CD4-positive, alpha-beta T cell treated with Interleukin-21 for 1 hour (primary cell): ENCODE data around the gene KIF16B.

Source experiments
- DNase-seq: peaks from one replicate; pipeline ENCODE4 v3.0.0-alpha.2; 2020

Gene KIF16B

GRCh38 chr20:16424780-16425179 is 148.5 kb downstream of the KIF16B start:
- DNase-seq, result no peak

DNA sequence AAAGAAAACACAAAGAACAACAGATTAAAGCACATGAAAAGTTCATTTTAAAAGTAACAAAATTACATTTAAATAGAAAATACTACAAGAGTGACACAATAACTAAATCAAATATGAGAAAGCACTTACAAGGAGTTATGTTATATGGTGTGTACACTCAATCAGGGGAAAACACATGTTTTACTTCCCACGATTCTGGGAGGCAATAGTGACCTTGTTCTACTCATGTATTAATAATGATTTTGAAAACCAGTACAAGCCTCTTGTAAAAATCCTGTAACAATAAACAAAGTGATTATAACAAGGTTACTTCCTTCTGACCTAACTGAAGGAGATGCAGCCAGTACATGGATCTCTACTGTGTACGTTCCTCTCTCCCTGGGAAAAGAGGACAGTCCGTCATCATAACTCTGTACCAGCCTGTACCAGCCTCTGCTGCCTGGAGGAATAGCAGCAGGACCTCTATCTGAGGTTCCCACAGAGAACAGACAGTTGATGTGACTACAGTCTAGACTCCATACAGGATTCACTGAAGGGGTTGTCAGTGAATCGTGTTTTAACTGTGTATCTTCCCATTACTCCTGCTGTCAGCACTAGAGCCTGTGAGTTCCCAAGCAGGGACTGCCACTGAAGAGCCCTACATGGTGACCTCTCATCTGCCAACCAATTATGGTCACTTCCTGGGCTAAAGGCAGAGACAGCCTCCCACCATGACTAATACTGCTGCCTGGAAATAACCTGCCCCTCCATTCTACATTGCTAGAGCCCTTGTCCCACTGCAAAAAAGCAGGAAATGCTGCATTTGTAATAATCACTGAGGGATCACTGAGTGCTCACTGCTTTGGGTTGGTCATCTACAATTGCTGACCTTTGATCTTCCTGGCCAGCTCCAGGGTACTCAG is 149.7 kb downstream of the KIF16B start:
- DNase-seq, result no peak

DNA sequence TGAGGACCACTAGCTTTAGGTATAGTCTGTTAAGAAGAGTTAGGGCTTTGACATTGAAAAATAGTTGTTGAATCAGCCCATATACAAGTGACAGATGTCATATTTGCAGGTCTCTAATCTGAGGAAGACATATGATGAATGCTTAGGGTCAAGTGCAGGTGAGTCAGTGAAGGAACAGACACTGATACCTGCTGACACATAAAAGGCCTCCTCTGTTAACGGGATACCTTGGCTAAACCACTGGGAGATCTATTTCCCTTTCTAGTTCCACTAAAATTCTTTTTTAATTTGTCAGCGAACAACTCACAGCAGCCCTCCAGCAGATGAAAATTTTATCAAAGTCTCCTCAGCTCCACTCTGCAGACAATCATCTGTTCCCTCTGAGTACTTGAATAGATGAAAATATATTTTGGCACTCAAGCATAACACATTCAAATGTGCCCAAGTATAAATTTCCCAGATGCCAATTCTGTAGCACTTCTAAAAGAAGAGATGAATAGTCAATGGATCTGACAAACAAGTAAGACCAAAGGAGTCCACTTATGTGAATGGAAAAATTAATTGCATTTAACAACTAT is 154.0 kb downstream of the KIF16B start:
- no peak for DNase-seq

DNA sequence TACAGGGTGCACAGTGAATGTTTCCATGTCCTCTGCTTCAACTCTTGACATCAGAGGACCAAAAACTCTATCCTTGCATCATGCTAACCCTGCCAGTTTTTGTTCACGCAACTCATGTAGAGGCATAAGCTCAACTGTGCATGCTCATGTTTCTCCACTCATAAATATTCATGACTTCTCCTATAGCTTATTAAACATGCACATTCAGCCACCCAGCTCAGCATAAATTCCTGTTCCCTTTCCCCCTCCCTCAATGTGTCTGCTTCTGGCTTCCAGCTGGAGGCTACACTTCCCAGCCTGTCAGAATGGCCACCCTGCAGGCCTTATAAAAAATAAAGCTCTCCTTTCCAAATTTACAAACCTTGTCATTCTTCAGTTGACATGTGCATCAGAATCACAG is 154.6 kb downstream of the KIF16B start:
- no peak for DNase-seq

- DNase-seq, result no peak
Measured at GRCh38 chr20:16417001-16417400, 156.2 kb downstream of the KIF16B start.

- DNase-seq, result no peak
Measured at GRCh38 chr20:16415071-16416053, 157.9 kb downstream of the KIF16B start.

DNA sequence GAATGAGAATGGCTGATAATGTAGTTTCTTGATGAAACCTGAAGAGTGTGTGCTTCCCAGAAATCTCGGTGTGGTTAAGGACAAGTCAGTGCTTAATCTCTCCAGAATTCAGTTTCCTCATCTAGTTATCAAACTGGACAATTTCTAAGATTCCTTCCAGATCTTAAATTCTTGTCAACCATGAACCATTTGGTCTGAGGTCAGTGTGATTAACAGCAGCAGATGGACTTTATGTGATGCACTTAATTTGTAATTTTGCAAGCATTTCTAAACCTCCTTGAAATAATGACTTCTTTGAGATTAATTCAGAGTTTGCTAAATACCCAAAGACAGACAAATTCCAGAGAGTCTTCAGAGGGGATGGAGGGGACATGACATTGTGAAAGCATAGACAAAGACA is 160.3 kb downstream of the KIF16B start:
- DNase-seq, result no peak

GRCh38 chr20:16411361-16411760 is 161.9 kb downstream of the KIF16B start:
- DNase-seq, result no peak

DNA sequence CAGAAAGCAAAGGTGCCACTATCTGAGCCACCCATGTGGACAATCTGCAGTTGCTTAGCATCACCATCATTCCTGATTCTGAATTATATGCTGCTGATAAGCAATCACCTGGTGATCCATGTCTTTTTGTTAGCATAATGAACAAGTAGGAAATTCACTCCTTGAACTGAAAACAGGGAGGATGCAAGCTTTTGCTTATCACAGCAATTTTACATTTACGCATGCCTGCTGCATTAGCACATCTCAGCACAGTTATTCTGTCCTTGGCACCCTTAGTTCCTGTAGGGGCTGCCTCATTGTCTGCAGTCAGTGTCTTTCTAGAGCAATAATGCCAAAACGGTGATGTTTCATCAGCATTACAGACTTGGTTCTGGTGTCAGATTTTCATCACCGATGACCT is 162.6 kb downstream of the KIF16B start:
- DNase-seq, result no peak

- DNase-seq, result no peak
Measured at GRCh38 chr20:16408981-16409380, 164.3 kb downstream of the KIF16B start.

DNA sequence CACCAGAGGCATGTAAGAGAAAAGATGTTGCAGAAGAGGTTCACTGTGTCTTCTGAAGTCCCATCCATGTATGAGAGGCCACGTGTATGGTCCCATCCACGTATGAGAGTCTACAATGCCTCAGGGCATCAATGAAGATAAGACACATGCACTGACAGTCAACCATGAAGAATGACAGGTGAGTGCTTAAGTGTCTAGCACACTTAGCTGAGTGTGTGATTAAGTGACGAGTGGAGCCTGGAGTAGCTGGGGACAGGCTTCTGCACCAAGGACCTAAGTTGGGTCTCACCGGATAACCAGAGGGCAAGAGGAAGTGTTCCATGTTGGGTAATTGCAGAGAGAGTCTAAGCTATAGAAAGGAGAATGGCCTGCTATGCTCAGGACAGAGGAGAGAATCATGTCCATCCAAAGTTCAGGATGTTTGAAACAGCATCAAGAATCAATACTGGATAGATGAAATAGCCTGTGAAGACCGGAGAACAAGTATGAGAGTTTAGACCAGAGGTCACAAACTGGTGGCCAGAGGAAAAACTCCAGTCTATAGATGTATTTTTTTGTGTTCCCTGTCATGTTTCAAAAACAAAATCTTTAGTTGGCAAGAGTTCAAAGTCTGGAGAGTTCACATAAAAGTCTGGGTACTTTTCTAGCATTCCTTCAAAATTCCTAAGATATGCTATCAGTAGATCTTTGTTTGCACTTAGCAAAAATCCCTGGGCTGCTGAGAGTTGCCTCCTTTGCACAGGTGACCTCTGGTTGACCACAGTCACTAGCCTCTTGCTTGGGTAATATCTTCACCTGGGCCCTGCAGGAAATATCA is 165.8 kb downstream of the KIF16B start:
- DNase-seq, result no peak

GRCh38 chr20:16405254-16405653 is 168.0 kb downstream of the KIF16B start:
- DNase-seq, result no peak

DNA sequence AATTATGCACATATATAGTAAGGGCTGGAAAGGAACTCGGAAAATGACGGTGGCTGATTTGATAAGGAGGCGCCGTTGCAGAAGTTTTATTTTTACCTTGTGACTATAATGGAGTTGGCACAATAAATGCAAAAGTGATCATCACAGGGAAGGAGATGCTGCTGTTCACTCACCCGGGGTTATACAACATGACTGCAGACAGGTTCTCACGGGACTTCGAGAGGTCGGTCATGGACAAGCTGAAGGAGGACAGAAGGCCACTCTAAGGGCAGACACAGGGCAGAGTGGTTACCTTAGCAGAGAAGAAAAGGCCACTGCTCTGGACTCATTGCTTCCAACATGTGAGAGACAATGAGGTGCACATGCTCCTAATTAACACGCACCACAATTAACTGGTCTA is 168.6 kb downstream of the KIF16B start:
- no peak for DNase-seq

GRCh38 chr20:16404171-16404570 is 169.1 kb downstream of the KIF16B start:
- no peak for DNase-seq

GRCh38 chr20:16400234-16400633 is 173.0 kb downstream of the KIF16B start:
- DNase-seq, result no peak

DNA sequence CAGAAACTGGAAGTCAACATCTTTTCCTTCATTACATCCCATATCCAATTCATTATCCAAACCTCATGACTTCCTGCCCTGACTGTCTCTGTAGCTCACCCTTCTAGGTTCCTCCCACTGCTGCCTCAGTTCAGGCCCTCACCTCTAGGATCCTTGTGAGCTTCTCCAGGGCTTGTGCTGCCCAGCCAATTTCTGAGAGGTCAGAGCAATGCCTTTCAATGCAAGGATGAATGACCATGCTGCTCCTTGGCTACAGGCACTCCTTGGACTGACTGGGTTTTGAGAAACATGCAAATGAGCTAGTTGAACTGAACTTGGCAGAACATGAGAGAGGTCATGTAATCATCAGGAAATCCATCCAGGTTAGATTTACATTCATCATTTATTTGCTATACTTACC is 173.4 kb downstream of the KIF16B start:
- DNase-seq, result no peak

DNA sequence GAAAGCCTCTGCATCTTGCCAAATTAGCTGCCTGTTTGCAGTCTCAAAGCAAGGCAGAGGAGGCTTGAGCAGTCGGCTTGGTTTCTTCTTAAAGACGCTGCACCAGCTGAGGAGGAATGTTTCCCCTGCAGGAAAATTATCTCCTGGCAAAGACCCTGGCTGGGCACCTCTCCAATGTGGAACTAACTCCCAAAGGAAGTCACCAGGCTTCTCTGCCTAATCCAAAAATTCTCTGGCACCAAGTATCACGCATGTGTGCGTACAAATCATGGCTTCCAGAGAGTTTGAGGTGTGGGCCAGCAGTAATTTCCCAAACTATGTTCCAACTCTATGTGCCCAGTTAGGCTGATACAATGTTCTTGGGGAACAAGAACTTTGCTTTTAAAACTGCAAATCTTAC is 176.2 kb downstream of the KIF16B start:
- DNase-seq, result no peak

- DNase-seq, result no peak
Measured at GRCh38 chr20:16395366-16395765, 177.9 kb downstream of the KIF16B start.

DNA sequence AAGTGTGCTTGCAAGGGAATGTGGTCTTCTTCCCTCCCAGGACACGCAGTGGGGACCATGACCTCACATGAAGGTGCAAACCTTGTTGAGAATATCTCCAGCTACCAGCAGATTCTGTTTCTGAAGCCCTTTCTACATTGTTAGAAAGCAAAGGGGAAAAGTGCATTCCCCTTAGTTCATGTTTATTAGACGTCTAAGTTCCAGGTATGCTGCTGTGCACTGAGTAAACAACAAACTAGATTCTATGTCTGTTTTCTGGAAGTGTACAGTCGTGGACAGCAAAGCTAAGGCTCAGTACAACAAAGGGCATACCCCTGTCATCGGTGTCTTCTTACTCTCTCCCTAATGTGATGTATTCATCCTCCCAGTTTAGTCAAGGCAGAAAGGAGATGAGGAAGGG is 178.5 kb downstream of the KIF16B start:
- no peak for DNase-seq

GRCh38 chr20:16393836-16394235 is 179.4 kb downstream of the KIF16B start:
- no peak for DNase-seq

DNA sequence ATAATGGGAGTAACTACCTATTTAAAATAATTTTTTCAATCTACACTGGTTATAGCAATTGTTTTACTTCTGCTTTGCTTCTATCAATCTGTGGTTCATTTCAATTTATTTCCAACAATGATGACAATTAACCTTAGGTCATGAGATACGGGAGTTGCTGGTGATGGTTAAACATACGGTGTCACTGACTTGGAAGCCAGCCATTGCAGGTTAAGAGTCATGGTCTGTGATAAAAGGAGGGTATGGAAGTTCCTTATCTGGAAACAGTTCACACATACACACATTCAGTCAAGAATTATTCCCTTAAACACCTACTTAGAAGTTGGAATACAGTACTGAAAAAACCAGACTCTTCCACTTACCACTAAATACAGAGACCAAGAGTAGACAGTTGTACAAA is 180.0 kb downstream of the KIF16B start:
- no peak for DNase-seq

- DNase-seq, result no peak
Measured at GRCh38 chr20:16392346-16392745, 180.9 kb downstream of the KIF16B start.

DNA sequence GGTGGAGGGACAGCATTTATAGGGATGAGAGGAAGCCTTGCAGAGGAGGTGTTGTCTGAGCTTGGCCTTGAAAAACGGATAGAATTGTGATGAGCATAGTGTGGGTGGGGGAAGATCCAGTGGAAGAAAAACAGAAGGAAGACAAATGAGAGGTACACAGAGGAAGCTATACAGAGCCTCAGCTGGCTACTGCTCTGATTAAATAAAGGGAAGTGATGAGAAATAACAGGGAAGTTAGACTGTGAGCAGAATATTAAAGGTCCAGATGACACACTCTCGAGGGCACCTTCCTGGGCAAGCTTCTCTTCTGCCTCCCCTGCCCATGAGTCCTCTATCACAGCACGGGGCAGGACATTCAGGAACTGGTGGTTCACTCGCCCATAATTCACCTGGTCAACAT is 182.3 kb downstream of the KIF16B start:
- no peak for DNase-seq
